Activated CD4-positive, alpha-beta T cell treated with anti-CD3 and anti-CD28 coated beads, Interleukin-10, Interleukin-2, amounts not matched to agents 100 ng/mL and 50 ng/mL, durations not matched to agents 16 hours and 8 hours (primary cell): ENCODE data around the gene GPR142.
A peak's percentile ranks its signal among the peaks of the same experiment; 100 is the strongest.
"Not testable (repeated sequence)": the region's sequence is repeated elsewhere in the genome, so short reads cannot be mapped to it uniquely, and the experiment has no call there.

Source experiments
- DNase-seq: peaks from one replicate; pipeline ENCODE4 v3.0.0-alpha.2; 2020

Gene GPR142

GRCh38 chr17:74394977-74395376 is 27.7 kb downstream of the GPR142 start:
- no peak for DNase-seq

DNA sequence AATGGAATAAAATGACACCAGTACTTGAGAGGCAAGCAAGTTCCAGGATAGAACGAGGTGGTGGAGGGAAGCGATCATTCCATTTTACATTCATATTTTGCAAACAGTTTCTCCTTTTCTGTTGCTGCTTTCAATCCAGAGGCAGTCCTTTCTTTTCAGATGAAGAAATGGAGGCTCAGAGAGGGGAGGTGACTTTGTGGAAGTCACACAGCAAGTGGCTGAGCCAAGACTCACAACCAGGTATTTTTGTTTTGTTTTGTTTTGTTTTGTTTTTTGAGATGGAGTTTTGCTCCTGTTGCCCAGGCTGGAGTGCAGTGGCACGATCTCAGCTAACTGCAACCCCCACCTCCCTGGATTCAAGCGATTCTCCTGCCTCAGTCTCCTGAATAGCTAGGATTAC is 29.3 kb downstream of the GPR142 start:
- no peak for DNase-seq

- DNase-seq: no peak
These were observed 34.7 kb downstream of the GPR142 start for GRCh38 chr17:74402048-74402447.

DNA sequence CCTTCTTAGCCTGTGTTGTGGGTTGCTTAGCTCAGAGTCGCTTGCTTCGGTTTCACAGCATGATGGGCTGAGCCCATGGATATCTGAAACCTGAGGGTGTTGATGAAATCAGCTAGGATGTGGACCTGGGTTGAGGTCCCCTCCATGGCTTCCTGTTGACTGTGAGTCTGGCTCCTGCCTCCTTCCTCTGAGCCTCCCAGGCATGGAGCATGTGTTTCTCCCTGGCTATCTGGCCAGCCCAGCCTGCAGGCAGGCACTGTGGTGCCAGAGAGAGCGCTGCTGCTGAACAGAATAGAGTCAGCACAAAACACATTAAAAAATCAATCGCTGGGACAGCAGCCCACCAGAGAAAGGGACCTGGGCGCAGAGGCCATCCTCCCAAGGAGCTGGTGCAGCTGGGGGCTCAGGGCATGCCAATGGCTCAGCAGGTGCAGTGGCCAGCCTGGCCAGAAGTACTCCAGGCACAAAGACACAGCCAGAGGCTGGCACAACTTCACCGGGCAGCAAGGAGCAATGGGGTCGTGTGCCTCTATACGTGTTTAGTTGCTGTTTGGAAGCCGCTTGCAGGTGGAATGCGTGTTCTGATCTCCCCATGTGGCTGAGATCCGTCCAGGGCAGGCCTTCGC is 36.3 kb downstream of the GPR142 start:
- no peak for DNase-seq

GRCh38 chr17:74404218-74404617 is 36.9 kb downstream of the GPR142 start:
- no peak for DNase-seq

- DNase-seq: no peak
These were observed 37.5 kb downstream of the GPR142 start for GRCh38 chr17:74404789-74405188.

GRCh38 chr17:74405311-74405710 is 38.0 kb downstream of the GPR142 start:
- DNase-seq: not testable (repeated sequence)

- no peak for DNase-seq
These were observed 40.1 kb downstream of the GPR142 start for GRCh38 chr17:74407384-74407783.

DNA sequence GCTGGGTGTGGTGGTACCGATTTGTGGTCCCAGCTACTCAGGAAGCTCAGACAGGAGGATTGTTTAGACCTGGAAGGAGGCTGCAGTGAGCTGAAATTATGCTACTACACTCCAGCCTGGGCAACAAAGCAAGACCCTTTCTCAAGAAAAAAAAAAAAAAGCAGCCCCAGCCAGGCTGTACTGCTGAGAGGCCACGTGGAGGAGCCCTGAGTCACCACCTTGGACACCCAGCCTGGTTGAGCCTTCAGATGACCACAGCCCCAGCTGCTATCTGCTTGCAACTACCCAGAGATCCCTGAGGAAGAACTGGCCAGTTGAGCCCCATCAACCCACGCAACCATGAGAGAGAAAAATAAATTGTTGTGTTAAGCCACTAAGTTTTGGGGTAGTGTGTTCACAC is 41.0 kb downstream of the GPR142 start:
- no peak for DNase-seq

GRCh38 chr17:74408815-74409214 is 41.5 kb downstream of the GPR142 start:
- DNase-seq: no peak

- no peak for DNase-seq
These were observed 42.7 kb downstream of the GPR142 start for GRCh38 chr17:74410001-74410443.

DNA sequence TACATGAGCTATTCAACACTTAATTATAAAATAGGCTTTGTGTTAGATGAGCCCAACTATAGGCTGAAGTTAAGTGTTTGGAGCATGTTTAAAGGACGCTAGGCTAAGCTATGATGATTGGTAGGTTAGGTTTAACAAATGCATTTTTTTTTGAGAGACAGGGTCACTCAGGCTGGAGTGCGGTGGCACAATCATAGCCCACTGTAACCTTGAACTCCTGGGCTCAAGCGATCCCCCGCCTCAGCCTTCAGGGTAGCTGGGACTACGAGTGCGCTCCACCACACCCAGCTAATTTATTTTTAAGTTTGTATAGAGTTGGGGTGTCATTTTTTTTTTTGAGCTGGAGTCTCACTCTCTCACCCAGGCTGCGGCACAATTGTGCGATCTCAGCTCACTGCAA is 45.3 kb downstream of the GPR142 start:
- no peak for DNase-seq

- DNase-seq: no peak
These were observed 46.2 kb downstream of the GPR142 start for GRCh38 chr17:74413491-74413890.

DNA sequence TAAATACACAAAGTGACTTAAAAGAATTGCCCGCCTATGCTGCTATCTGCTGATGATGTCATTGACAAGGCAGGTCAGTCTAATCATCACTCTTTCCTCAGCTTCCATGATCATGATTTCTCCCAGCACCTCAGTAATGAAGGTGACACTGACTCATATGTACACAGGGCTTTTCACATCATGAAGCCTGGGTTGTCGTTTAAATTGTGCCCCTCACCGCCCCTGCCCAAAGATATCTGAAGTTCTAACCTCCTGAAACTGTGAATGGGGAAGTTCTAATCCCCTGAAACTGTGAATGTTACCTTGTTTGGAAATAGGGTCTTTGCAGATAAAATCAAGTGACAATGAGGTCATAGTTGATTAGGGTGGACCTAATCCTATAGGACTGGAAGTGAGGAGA is 47.2 kb downstream of the GPR142 start:
- DNase-seq: no peak

DNA sequence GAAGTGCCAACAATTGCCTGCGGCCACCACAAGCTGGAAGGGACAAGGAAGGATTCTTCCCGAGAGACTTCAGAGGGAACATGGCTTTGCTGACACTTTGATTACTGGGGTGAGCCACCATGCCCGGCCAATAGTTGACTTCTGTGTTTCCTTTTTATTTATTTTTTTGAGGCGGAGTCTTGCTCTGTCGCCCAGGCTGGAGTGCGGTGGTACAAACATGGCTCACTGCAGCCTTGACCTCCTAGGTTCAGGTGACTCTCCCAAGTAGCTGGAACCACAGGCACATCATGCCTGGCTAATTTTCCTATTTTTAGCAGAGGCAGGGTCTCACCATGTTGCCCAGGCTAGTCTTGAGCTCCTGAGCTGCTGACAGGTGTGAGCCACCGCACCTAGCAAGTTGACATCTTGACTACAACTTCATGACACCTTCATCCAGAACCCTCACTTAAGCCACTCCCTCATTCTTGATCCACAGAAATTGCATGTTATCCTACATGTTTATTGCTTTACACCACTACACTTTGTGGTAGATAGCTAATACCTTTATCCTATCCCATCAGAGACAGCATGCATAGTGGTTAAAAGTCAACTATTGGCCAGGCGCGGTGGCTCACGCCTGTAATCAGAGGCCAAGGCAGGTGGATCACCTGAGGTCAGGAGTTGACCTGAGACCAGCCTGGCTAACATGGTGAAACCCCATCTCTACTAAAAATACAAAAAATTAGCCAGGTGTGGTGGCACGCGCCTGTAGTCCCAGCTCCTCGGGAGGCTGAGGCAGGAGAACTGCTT is 48.5 kb downstream of the GPR142 start:
- DNase-seq: no peak

GRCh38 chr17:74417178-74418045 is 50.1 kb downstream of the GPR142 start:
- peak; percentile 18 for DNase-seq

DNA sequence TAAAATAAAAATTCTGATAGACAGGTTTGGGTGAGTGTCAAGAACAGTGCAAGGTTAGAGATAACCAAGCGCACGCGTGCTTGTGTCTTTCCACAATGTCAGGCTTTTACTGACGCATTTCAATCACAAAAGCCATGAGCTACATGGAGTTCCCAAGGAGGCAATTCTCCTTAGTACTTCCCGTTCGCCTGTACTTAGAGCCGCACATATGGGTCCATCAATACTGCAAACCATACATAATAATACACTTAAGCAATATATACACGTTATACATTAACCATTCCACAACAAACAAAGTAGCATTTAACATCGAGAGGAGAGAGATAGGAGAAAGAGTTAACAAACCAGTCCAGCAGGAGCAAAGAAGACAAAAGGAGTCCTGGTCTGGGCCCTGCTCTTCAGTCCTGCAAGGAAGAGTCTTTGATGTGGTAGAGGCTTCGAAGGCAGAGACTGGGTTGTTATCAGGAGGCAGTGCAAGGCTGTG is 52.7 kb downstream of the GPR142 start:
- no peak for DNase-seq
